Tibial nerve (tissue), 4 donors: ENCODE results near the gene CTDSPL.

ENCODE experiments used
- CTCF ChIP-seq, 5 experiments: fragments of 200-600 bp in 3 of 5; fragments of 450-650 bp in 2 of 5; sonication (generic) in 3 of 5; IDR thresholded peaks; one replicate each; pipeline ENCODE4 v1.5.1; 2016 to 2019; ENCODE audit warnings: antibody characterized with exemption in 5 of 5, mild to moderate bottlenecking in 3 of 5, moderate library complexity in 2 of 5
- EP300 ChIP-seq, 2 donors: sonication (generic); formaldehyde crosslinking; IDR thresholded peaks; one replicate each; pipeline ENCODE4 v1.6.1; 2017; ENCODE audit warnings: antibody characterized with exemption in 2 of 2, mild to moderate bottlenecking in 1 of 2
- POLR2A ChIP-seq, 2 donors: fragments of 450-650 bp; IDR thresholded peaks; one replicate each; pipeline ENCODE4 v1.6.1; 2017; ENCODE audit warnings: antibody characterized with exemption in 2 of 2, mild to moderate bottlenecking in 2 of 2, moderate library complexity in 2 of 2

GRCh38 chr3:38002940-38003339, 141.3 kb downstream of the CTDSPL start:
- no peak for TF ChIP-seq CTCF (IDR thresholded peaks at IDR 0.05)
- TF ChIP-seq POLR2A (IDR thresholded peaks at IDR 0.05) = no peak
- no peak for TF ChIP-seq EP300 (IDR thresholded peaks at IDR 0.05)
